ENCODE results near the gene SPATA13. TPM values are rescaled to one million over a fixed set of nuclear protein-coding genes. Genes with fewer than 3 reads are reported as not detected.

SPATA13 gene
- total RNA-seq, 1 experiment from 2014 or later: 21.4 TPM

DNA sequence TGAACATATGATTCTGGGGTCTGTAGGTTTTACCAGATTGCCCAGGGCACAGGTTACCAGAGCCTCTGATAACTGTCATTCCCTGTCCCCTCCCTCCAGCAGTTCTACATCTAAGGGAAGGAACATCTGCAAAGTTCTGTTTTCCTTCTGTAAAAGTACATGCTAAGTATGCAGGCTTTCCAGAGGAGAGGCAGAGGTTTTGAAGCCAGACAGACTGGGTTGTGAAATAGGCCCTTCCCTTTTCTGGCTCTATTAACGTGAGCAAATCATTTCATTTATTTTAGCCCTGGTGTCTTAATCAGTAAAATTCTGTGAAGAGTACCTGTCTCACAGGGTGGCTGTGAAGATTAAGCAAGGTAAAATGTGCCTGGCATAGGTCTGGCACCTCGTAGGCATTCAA lies 82.8 kb downstream of the SPATA13 start (continued):
- TF ChIP-seq, protein P1, sequence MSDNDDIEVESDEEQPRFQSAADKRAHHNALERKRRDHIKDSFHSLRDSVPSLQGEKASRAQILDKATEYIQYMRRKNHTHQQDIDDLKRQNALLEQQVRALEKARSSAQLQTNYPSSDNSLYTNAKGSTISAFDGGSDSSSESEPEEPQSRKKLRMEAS (IDR thresholded peaks at IDR 0.05): no peak
- TF ChIP-seq EZH2phosphoT487 (IDR thresholded peaks at IDR 0.05; ENCODE audit: borderline replicate concordance) (no peak), CTCF (IDR thresholded peaks at IDR 0.05 in 2 of 3, conservative IDR thresholded peaks at IDR 0.05 in 1 of 3; ENCODE audit: borderline replicate concordance in 1 of 3, insufficient read depth in 1 of 3, low read depth in 2 of 3, low read length in 2 of 3) (no peak), CEBPB (IDR thresholded peaks at IDR 0.05; ENCODE audit: low read depth) (no peak), RAD21 (IDR thresholded peaks at IDR 0.05; ENCODE audit: low read depth) (no peak), ZFX (IDR thresholded peaks at IDR 0.05) (no peak), ELF1 (IDR thresholded peaks at IDR 0.05; ENCODE audit: borderline replicate concordance, low read depth) (no peak), JUND (IDR thresholded peaks at IDR 0.05) (no peak)

GRCh38 chr13:24244802-24245201 lies 84.3 kb downstream of the SPATA13 start:
- Histone ChIP-seq H3K4me1 (ENCODE audit: control insufficient read depth in 1 of 2, insufficient read depth in 2 of 2, low read length in 2 of 2) (peaks cover 0 to 14% of the 10 kb centered on the region in 2 experiments; a peak in 2 of 4 replicates), H3K9me2 (ENCODE audit: insufficient read depth) (no peaks in the 10 kb centered on the region), H3K79me2 (ENCODE audit: insufficient read depth, low read length) (peaks cover 41% of the 10 kb centered on the region; the same call in 1 of the 2 replicates), H3K4me2 (ENCODE audit: low read length) (no peak overlapping the region), H3K4me3 (replicated peaks in 1 of 2; ENCODE audit: low read depth in 1 of 2, low read length in 2 of 2) (no peak overlapping the region), H3K9ac (ENCODE audit: low read length) (no peak overlapping the region), H3K27ac (ENCODE audit: low read depth, low read length) (no peak overlapping the region), H3K9me3 (ENCODE audit: control insufficient read depth in 1 of 2, insufficient read depth in 1 of 2, low read depth in 1 of 2, low read length in 2 of 2) (no peaks in the 10 kb centered on the region), H4K20me1 (ENCODE audit: insufficient read depth) (no peaks in the 10 kb centered on the region), H3K36me3 (ENCODE audit: control insufficient read depth in 1 of 2, insufficient read depth in 2 of 2, low read length in 2 of 2) (no peaks in the 10 kb centered on the region), H2AFZ (ENCODE audit: low read depth, low read length, poor library complexity, severe bottlenecking) (no peak overlapping the region), H3K27me3 (ENCODE audit: insufficient read depth, low read length) (no peaks in the 10 kb centered on the region)
- ChIA-PET RAD21 (ENCODE audit: low non-redundant PET in 1 of 2, low total read pairs in 2 of 2, uncharacterized antibody in 2 of 2, unreplicated experiment in 2 of 2) (no interaction called here), POLR2A (no interaction called here), CTCF (interaction anchor here (1.0 kb wide), 1 partner anchor 16 kb away, joined by 8 read pairs; no protein-coding TSS in a partner anchor)
- ATAC-seq (no peak), DNase-seq (ENCODE audit: low read depth, low spot score) (no peak)
- no TSS peak for BruUV-seq (replicated peaks)
- intact Hi-C loops (cut with micrococcal nuclease): no loop called here
- TF ChIP-seq, protein P1 (IDR thresholded peaks at IDR 0.05): no peak
- TF ChIP-seq FOSL1 (IDR thresholded peaks at IDR 0.05; ENCODE audit: low read depth) (no peak), EGR1 (IDR thresholded peaks at IDR 0.05; ENCODE audit: low read depth) (no peak), REST (IDR thresholded peaks at IDR 0.05; ENCODE audit: low read depth) (no peak), YY1 (IDR thresholded peaks at IDR 0.05; ENCODE audit: extremely low read depth, insufficient replicate concordance, low read depth, low read length) (no peak), ZBTB33 (IDR thresholded peaks at IDR 0.05; ENCODE audit: extremely low read depth, insufficient replicate concordance, low read length) (no peak), CEBPB (IDR thresholded peaks at IDR 0.05; ENCODE audit: low read depth) (no peak), CTCF (IDR thresholded peaks at IDR 0.05 in 2 of 3, conservative IDR thresholded peaks at IDR 0.05 in 1 of 3; ENCODE audit: borderline replicate concordance in 1 of 3, insufficient read depth in 1 of 3, low read depth in 2 of 3, low read length in 2 of 3) (no peak), ZFX (IDR thresholded peaks at IDR 0.05) (no peak), SP1 (IDR thresholded peaks at IDR 0.05; ENCODE audit: low read depth) (no peak), JUND (IDR thresholded peaks at IDR 0.05) (no peak)

Data from HCT116 (cell line).